GM10847 (cell line): ENCODE measurements around the gene MCTS1.

Experiments
- POLR2A ChIP-seq: IDR thresholded peaks from 2 replicates; pipeline ENCODE4 v1.6.1; 2011; ENCODE audit not compliant: insufficient read length; ENCODE audit errors: extremely low read depth

MCTS1 gene, protein sequence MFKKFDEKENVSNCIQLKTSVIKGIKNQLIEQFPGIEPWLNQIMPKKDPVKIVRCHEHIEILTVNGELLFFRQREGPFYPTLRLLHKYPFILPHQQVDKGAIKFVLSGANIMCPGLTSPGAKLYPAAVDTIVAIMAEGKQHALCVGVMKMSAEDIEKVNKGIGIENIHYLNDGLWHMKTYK

DNA sequence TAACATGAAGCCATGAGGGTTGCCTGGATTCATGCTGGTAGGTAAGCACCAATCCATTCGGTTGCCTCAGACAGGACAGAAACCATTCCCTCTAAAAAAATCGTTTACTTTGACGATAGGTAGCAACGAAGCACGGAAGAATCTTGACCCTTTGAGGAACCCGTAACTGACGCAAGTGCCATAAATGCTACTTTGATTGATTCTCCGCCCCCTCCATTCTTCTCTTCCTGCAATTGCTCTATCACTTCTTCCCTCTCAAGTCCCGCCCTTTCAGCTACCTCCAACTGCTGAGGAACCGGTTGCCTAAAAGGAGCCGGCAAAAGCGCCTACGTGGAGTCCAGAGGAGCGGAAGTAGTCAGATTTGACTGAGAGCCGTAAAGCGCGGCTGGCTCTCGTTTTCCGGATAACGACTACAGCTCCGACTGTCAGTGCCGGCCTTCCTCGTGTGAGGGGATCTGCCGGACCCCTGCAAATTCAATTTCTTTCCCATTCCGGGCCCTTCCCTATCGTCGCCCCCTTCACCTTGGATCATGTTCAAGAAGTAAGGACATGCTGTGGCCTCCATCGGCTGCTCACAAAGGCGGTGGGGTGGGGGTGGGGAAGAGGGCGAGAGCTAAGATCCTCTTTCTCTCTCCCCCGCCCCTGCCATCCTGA lies at the start of gene MCTS1:
Gene MCTS1, plus strand, starts transcription at position 395 of the 654 bp plus-strand sequence. Its CDS starts 136 bp downstream, at position 531.
- peak; percentile 39 for TF ChIP-seq POLR2A

DNA sequence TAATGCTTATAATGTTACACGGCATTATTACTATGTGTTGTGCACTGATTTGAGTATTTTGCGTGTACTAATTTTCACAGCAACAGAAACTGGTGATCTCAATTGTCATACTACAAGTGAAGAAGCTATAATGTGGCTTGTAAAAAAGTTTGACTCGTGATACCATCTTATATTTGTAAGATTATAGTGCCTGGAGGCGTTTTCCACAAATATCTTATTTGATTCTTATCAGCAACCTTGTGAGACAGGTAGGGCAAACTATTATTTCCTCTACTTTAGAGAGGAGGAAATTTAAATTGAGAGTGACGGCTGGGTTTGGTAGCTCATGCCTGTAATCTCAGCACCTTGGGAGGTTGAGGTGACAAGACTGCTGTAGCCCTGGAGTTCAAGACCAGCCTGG lies 47.6 kb upstream of the MCTS1 start:
- no peak for TF ChIP-seq POLR2A

DNA sequence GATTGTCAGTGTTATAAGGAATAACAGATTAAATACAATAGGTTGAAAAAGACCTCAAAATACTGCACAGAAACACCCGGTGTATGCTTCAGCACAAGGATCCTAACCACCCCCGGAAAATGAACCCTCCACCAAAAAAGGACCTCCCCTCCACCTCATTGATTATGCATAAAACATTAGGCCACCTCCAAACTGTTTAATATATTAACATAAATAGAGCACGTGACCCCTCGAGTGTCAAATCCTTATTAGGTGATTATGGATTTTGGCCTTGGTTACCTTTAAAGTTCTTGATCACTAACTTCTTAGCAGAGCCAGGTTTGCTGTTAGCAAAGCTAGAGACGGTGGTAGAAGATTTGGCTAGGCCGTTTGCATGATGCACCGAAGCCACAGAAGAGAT lies 44.1 kb upstream of the MCTS1 start:
- TF ChIP-seq POLR2A: no peak

DNA sequence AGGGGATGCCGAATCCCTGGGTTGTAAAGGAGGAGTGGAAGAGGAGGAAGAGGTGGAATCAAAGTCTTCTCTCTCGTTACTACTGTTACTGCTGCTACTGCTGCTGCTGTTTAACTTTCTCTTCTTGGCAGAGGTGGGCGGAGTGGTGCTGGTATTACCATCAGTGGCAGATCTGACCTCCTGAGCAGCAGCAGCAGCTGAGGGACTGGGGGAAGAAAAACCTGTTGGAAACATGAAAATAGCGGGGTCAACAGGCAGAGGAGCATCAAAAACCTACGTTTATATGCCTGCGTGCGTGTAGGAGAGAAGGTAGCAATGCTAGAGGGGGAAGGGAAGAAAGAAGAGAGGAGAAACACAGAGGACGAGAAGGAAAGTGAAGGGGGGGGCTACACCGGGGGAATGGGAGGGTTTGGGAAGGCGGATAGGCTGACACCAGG lies 43.5 kb upstream of the MCTS1 start:
- no peak for TF ChIP-seq POLR2A

DNA sequence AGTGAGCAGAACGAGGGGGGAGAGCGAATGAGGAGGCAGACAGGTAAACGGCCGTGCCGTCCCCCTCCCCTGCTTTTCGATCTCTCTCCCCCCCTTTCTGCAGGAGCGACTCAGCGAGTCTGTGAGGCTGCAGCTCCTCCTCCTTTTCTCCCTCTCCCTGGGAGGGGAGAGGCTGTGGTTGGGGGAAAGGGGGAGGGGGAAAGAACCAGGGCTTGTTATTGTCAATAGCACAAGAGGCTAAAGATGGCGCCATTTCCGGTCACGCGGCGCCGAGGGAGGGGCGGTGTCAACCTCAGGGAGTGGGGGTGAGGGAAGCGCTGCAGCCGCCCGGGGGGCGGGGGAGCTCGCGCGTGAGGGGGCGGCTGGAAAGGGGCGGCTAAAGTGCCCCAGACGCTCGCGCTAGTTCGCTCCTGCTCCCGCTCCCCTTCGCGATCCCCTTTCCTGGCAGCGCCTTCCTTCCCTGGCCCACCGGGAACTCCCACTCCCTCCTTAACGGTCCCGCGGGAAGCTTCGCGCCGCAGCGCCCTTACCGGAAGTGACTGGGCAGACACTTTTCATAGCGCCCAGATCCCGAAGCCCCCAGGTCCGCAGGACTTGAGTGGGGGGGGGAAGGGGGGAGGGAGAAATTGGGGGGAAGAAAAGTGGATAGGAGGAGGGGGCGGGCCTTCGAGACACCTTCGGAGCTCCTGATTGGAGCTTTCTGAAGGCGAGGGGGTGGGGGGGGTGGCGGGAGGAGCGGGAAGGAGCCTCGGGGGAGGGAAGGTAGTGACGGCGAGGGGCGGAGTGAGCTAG lies 42.9 kb upstream of the MCTS1 start, which contains the start of gene CUL4B:
Gene CUL4B, minus strand, starts transcription at position 121 of the 792 bp plus-strand sequence. CDS start 324 bp downstream, outside the sequence.
- TF ChIP-seq POLR2A: peak; percentile 42

DNA sequence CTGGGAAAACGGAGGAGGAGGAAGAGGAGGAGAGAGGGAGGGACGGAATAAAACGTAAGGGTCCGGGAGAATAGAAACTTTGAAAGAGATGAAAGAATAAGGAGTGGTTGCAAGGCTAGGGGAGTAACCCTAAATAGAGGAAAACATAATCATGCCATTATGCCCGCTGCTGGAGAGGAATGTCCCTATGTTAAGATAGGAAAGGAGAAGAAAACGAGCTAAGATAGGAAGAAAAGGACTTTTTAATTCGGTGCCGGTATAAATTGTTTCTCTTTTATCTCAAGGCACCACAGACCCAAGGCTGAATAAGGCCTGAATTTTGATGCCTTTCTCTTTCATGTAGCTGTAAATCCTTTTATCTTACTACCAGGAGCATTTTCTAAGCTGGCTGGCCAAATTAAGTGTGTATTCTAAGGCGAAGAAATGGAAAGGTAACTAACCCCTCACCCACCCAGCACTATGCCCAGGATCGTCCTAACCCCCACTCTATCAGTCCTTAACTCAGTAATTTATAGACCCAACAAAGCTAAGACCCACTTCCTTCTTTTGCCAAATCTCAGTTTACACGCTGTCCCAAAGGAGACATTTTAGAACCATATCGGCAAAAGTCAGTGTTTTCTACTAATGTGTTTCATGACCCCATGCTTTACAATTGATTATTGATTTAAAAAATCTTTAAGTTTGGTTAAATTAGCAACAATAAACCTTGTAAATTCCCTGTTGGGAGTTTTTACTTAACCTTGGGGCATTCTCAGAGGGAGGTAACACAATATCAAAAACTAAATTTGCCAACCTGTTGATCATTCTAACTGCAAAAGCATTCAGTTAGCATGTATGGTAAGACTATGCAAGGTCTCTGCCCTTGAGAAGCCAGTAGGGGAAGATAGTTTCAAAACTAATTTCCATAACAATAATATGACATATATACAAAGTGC lies 42.0 kb upstream of the MCTS1 start:
- TF ChIP-seq POLR2A: no peak

DNA sequence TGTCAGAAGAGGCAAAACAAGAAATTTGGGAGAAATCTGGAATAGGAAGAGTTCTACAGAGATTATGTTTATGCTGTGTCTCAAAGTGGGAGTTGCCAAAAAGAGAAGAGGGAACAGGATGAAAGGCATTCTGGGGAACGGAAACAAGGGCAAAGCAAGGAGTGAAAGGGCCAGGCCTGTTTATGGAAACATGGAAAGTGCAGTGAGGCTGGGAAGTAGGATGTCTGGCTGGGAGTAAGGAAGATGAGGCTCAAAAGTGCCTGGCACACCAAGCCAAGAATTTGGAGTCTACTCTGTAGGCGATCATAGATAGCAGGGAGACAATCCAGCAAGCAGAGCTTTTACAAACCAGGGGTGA lies 41.4 kb upstream of the MCTS1 start:
- no peak for TF ChIP-seq POLR2A

DNA sequence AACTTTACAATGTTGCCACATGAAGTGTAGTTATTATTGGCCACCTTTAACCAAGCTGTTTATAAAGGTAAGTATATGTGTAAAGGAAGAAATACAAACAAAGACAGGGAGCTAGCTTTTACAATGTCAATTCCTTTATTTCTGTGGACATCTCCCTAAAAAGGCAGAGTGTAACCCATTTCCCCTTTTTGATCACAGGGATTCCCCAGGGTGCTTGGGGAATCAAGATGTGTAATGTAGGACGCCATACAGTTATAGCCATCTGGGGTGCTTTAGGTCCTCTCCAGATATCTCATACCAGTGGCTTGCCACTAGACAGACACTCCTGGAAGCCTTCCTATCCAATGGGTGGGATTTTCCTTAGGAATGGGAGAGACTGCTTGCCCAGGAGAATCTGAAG lies 39.0 kb upstream of the MCTS1 start:
- TF ChIP-seq POLR2A: no peak

DNA sequence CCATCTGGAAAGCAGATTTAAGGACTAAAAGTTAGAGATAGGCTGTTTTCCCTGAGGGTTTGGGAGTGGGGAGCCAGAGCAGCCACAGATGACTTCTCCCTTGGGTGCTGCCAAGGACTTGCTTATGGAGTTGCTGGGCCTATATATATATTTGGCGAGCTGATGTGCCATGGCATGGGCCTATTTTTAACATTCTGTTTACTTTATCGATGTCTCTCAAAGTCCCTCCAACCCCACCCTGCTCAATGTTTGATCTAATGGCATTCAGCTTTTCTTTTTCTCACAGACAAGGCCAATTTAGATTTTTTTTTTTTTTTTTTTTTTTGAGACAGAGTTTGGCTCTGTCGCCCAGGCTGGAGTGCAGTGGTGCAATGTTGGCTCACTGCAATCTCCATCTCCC lies 37.1 kb upstream of the MCTS1 start:
- TF ChIP-seq POLR2A: no peak

DNA sequence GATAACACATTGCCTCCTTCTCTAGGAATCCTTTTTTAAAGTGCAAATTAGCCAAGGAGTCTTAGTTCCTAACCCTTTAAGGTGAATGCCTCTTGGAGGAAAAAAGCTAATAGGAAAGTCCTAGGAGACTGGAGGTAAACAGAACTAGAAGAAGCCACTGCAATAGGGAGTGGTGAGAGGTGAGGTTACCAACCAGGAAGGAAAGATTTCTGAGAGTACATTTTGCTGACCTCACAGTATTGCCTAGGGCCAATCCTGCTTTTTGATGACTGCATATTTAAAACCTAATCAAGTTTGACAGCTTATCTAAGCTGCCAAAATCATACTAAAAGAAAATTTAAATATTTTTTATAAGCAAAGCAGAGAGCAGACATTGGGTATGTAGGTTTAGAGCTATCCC lies 35.9 kb upstream of the MCTS1 start:
- TF ChIP-seq POLR2A: no peak

DNA sequence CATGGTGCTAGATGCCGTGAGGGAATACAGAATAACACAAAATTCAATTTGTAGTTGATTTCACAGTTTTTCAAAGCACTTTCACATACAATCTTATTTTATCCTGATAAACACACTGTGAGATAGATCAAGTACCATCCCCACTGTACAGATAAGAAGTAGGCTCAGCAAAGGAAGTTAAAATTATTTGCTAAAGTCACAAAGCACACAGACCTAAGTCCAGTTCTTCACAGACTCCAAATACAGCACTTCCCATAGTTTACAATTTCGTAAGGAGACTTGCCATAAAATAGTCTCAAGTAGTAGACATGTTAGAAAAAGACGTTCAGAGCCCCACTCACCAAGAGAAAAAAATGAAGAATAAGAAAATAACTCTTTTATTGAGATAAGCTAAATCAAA lies 35.3 kb upstream of the MCTS1 start:
- TF ChIP-seq POLR2A: no peak

DNA sequence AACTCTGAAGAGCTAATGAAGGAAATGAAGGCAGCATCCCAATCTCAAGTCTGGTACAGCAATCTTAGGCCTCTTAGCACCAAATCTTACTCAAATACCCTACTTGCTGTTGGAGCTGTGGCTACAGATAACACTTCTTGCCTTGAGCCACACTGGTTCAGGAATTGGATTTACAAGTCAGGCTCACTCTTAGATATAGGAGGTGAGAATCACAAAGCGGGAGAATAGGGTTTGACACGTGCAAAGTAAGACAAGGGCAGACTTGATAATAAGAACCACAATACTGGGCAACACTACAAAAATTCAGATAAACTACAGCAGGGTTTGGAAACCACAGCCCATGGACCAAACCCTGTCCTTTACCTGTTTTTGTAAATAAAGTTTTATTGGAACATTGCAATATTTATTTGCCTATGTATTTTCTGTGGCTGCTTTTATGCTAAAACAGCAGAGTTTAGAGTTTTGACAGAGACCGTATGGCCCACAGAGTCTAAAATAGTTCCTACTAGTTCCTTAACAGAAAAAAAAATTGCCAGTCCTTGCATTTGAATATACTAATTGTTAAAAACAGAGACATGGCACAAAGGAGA lies 33.8 kb upstream of the MCTS1 start:
- TF ChIP-seq POLR2A: no peak

DNA sequence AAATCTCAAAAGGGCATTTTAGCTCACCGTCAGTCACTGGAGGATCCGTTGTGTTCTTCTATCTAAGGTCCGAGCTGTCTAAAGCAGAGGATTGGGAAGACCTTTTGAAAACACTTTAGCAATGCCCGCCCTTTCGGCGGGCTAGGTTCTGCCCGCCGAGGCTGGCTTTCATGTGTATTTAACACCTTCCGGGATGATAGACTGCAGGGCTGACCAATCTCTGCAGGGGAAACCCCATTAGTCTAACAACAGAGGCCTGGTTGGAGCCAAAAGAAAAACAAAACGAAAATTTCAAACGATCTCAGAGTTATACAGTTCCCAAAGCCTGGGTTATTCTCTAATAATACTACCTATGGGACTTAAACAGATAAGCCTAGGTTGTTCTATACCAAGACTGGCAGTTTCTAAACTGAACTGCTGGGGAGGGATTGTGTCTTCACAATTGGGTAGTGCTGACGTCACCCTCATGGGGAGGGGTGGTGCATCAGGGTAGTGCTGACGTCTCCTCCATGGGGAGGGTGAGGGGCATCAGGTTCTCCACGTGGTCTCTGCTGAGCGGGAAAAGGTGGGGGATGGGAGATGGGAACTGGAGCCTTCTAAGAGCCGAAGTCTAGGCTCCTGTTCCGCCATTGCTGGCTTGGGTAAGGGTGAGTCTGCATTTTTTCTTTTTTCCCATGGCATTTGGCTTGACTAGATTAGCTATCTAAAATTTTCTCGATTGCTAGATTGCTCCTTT lies 28.4 kb upstream of the MCTS1 start:
- TF ChIP-seq POLR2A: no peak

DNA sequence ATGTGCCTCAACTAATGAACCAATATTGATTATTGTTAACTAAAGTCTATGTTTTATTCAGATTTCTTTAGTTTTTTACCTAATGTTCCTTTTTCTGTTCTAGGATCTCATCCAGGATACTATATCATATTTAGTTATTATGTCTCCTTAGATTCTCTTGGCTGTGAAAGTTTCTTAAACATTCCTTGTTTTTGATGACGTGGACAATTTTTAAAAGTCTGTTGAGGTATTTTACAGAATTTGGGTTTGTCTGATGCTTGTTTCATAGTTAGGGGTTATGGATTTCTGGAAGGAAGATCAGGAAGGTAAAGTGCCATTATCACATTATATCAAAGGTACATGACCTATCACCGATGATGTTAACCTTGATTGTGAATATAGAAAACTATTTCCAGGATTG lies 18.2 kb upstream of the MCTS1 start:
- TF ChIP-seq POLR2A: no peak
